Caco-2 (cell line): ENCODE data around the gene ZBTB32. TPM values are rescaled to one million over a fixed set of nuclear protein-coding genes. Genes with fewer than 3 reads are reported as not detected.

Experiments used
- BruUV-seq: library from RNA; stranded (reverse); fragments of 400-500 nt; replicated peaks from 2 replicates; lab custom pipeline; 2021; lab: Mats Ljungman, UMichigan
- CTCF ChIA-PET: fragments of 300-600 bp; sonication (Branson Sonifier 250); formaldehyde crosslinking; loops from one replicate; lab custom pipeline; 2022; ENCODE audit warnings: antibody characterized with exemption; lab: Charles Lee
- POLR2A ChIA-PET: fragments of 300-600 bp; sonication (Branson Sonifier 250); formaldehyde crosslinking; loops from one replicate; lab custom pipeline; 2022; ENCODE audit warnings: antibody characterized with exemption; lab: Charles Lee
- DNase-seq, 2 experiments: peaks; one replicate each; pipeline versions ENCODE4 v3.0.0 to v3.0.0-alpha.2; 2020 to 2022
- H3K27me3 ChIP-seq: replicated peaks from 2 replicates; pipeline ENCODE4 v1.6.0; 2011; ENCODE audit warnings: low read length; ENCODE audit not compliant: control insufficient read depth, insufficient read depth
- H3K36me3 ChIP-seq: 2 replicates; pipeline ENCODE4 v1.5.1; 2011; ENCODE audit warnings: low read length; ENCODE audit not compliant: control insufficient read depth, insufficient read depth
- H3K4me1 ChIP-seq: fragments of 250-450 bp; sonication (Bioruptor Pico); 2 replicates; pipeline ENCODE4 v1.5.1; 2020; ENCODE audit warnings: mild to moderate bottlenecking
- H3K4me3 ChIP-seq: 2 replicates; pipeline ENCODE4 v1.5.1; 2011; ENCODE audit warnings: low read depth, mild to moderate bottlenecking, control low read depth, low read length
- H3K9me3 ChIP-seq: fragments of 250-450 bp; sonication (Bioruptor Pico); 2 replicates; pipeline ENCODE4 v1.5.1; 2020; ENCODE audit warnings: mild to moderate bottlenecking, moderate library complexity
- H3K27ac Mint-ChIP-seq: one replicate; pipeline ENCODE4 v1.8.0; 2022; ENCODE audit warnings: mixed read lengths; ENCODE audit not compliant: unreplicated experiment
- H3K27me3 Mint-ChIP-seq: one replicate; pipeline ENCODE4 v1.8.0; 2022; ENCODE audit warnings: mixed read lengths; ENCODE audit not compliant: insufficient read depth, unreplicated experiment
- H3K36me3 Mint-ChIP-seq: one replicate; pipeline ENCODE4 v1.8.0; 2022; ENCODE audit warnings: mild to moderate bottlenecking, mixed read lengths; ENCODE audit not compliant: insufficient read depth, unreplicated experiment
- H3K4me1 Mint-ChIP-seq: one replicate; pipeline ENCODE4 v1.8.0; 2022; ENCODE audit warnings: low read depth, mixed read lengths; ENCODE audit not compliant: unreplicated experiment
- H3K4me3 Mint-ChIP-seq: one replicate; pipeline ENCODE4 v1.8.0; 2022; ENCODE audit warnings: mild to moderate bottlenecking, moderate library complexity, mixed read lengths; ENCODE audit not compliant: unreplicated experiment
- H3K9me3 Mint-ChIP-seq: one replicate; pipeline ENCODE4 v1.8.0; 2022; ENCODE audit warnings: mixed read lengths; ENCODE audit not compliant: unreplicated experiment
- intact Hi-C: fragments of 100-400 bp; cut with micrococcal nuclease; formaldehyde crosslinking; loops from one replicate; pipeline ENCODE4 v1.10.0; 2022; ENCODE audit not compliant: unreplicated experiment
- total RNA-seq: library from RNA; stranded (reverse); gene quantifications from 2 replicates; pipeline ENCODE4 v1.2.3, GENCODE V29; 2022
- TF ChIP-seq, protein P1 (sequence below), 2 experiments: fragments of 200-600 bp in 1 of 2; IDR thresholded peaks; 1 replicate in 1 of 2; 2 replicates in 1 of 2; pipeline versions ENCODE4 v1.5.1 to v1.8.0; 2011 to 2022; ENCODE audit warnings: antibody characterized with exemption in 1 of 2, control low read depth in 1 of 2, inconsistent platforms in 1 of 2, low read depth in 1 of 2, low read length in 1 of 2, mild to moderate bottlenecking in 1 of 2, moderate library complexity in 1 of 2; ENCODE audit not compliant: insufficient read depth in 1 of 2, severe bottlenecking in 1 of 2, unreplicated experiment in 1 of 2

Gene ZBTB32
- total RNA-seq, 1 experiment from 2014 or later = not detected

DNA sequence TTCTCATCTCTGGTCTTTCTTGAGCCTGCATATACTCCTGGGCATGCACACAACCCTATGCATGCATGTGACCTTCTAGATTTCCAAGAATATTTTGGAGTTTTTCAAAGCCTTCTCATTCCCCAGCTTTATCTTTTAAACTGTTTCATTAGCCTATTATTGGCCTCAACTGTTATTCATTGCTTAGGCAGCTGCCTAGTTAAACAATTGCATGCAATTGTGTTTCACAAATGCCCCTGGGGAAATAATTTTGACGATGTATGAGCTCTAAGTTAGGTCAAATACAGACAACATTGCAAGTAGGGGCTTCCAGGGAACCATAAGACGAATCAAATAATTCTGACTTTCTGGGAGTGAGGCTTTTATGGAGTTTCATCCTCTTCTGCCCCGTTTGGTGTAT is 40.4 kb upstream of the ZBTB32 start:
- no peak overlapping the region for H3K4me3 Mint-ChIP-seq
- no peaks in the 10 kb centered on the region for H3K36me3 ChIP-seq

DNA sequence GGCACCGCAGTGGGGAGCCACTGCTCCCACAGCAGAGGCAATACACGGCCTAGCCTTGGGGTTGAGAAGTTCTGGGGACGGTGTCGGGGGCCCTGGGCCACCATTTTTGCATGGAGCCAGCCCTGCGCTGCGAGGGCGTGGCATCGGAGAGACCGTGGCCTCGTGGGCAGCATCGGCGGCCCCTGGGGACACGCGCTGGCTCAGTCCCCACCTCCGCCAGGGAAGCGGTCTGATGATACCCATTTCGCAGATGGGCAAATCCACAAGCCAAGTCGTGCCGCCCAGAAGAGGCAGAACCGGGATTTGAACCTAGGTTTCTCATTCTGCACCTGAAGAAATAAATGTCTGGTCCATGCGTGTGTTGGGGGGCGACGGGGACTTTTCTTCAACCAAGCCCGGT is 39.2 kb upstream of the ZBTB32 start:
- intact Hi-C loops = no loop called here
- ChIA-PET POLR2A (no interaction called here), CTCF (no interaction called here)
- peaks cover 29% of the 10 kb centered on the region for H3K36me3 Mint-ChIP-seq
- peaks cover 6% of the 10 kb centered on the region for H3K4me1 Mint-ChIP-seq
- H3K4me3 Mint-ChIP-seq = no peak overlapping the region
- Histone ChIP-seq H3K4me1 (peaks cover 3% of the 10 kb centered on the region; the same call in 1 of the 2 replicates), H3K36me3 (no peaks in the 10 kb centered on the region), H3K9me3 (no peaks in the 10 kb centered on the region), H3K27me3 (no peaks in the 10 kb centered on the region), H3K4me3 (no peak overlapping the region)
- no peak for DNase-seq
- no TSS peak for BruUV-seq
- H3K27ac Mint-ChIP-seq = no peak overlapping the region
- TF ChIP-seq, protein P1, sequence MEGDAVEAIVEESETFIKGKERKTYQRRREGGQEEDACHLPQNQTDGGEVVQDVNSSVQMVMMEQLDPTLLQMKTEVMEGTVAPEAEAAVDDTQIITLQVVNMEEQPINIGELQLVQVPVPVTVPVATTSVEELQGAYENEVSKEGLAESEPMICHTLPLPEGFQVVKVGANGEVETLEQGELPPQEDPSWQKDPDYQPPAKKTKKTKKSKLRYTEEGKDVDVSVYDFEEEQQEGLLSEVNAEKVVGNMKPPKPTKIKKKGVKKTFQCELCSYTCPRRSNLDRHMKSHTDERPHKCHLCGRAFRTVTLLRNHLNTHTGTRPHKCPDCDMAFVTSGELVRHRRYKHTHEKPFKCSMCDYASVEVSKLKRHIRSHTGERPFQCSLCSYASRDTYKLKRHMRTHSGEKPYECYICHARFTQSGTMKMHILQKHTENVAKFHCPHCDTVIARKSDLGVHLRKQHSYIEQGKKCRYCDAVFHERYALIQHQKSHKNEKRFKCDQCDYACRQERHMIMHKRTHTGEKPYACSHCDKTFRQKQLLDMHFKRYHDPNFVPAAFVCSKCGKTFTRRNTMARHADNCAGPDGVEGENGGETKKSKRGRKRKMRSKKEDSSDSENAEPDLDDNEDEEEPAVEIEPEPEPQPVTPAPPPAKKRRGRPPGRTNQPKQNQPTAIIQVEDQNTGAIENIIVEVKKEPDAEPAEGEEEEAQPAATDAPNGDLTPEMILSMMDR (IDR thresholded peaks at IDR 0.05; ENCODE audit: insufficient read depth in 1 of 2, low read depth in 1 of 2, low read length in 1 of 2, severe bottlenecking in 1 of 2, unreplicated experiment in 1 of 2) = no peak
- no peaks in the 10 kb centered on the region for H3K9me3 Mint-ChIP-seq
- peaks cover 5% of the 10 kb centered on the region for H3K27me3 Mint-ChIP-seq

More for the DNA sequence above, 40.4 kb upstream of the ZBTB32 start:
- Mint-ChIP-seq H3K27ac (no peak overlapping the region), H3K36me3 (peaks cover 30% of the 10 kb centered on the region), H3K9me3 (no peaks in the 10 kb centered on the region), H3K27me3 (no peaks in the 10 kb centered on the region), H3K4me1 (no peaks in the 10 kb centered on the region)
- ChIA-PET CTCF (interaction anchor here (0.6 kb wide), 1 partner anchor 267 kb away, joined by 3 read pairs; no protein-coding TSS in a partner anchor), POLR2A (interaction anchor here (0.6 kb wide), 1 partner anchor 16 kb away, joined by 3 read pairs; the partner anchor contains the start of gene COX6B1)
- Histone ChIP-seq H3K4me1 (no peaks in the 10 kb centered on the region), H3K4me3 (no peak overlapping the region), H3K9me3 (no peaks in the 10 kb centered on the region), H3K27me3 (no peaks in the 10 kb centered on the region)
- TF ChIP-seq, protein P1 (IDR thresholded peaks at IDR 0.05; ENCODE audit: insufficient read depth in 1 of 2, low read depth in 1 of 2, low read length in 1 of 2, severe bottlenecking in 1 of 2, unreplicated experiment in 1 of 2) = no peak
- no TSS peak for BruUV-seq
- intact Hi-C loops = no loop called here
- DNase-seq = no peak

GRCh38 chr19:35665604-35666003 is 38.8 kb upstream of the ZBTB32 start:
- POLR2A ChIA-PET = no interaction called here
- TF ChIP-seq, protein P1 (IDR thresholded peaks at IDR 0.05; ENCODE audit: insufficient read depth in 1 of 2, low read depth in 1 of 2, low read length in 1 of 2, severe bottlenecking in 1 of 2, unreplicated experiment in 1 of 2) = no peak

More at GRCh38 chr19:35665604-35666003, 38.8 kb upstream of the ZBTB32 start:
- no peaks in the 10 kb centered on the region for H3K9me3 ChIP-seq
- no peak overlapping the region for H3K4me3 Mint-ChIP-seq
- H3K36me3 ChIP-seq = no peaks in the 10 kb centered on the region
- no peak overlapping the region for H3K27ac Mint-ChIP-seq
- H3K4me1 Mint-ChIP-seq = peaks cover 6% of the 10 kb centered on the region
- intact Hi-C loops = no loop called here
- H3K9me3 Mint-ChIP-seq = no peaks in the 10 kb centered on the region
- DNase-seq = no peak
- CTCF ChIA-PET = interaction anchor here (0.7 kb wide), 1 partner anchor 23 kb away, joined by 3 read pairs; no protein-coding TSS in a partner anchor
- no peaks in the 10 kb centered on the region for H3K27me3 ChIP-seq
- peaks cover 3% of the 10 kb centered on the region; the same call in 1 of the 2 replicates for H3K4me1 ChIP-seq
- no TSS peak for BruUV-seq
- H3K27me3 Mint-ChIP-seq = peaks cover 5% of the 10 kb centered on the region
- no peak overlapping the region for H3K4me3 ChIP-seq
- peaks cover 26% of the 10 kb centered on the region for H3K36me3 Mint-ChIP-seq
